ENCODE results near the gene GPC5. TPM values are rescaled to one million over a fixed set of nuclear protein-coding genes. Genes with fewer than 3 reads are reported as not detected.

Gene GPC5
- total and polyA plus RNA-seq, 9 of the 15 experiments (the other 6 are each of a cell fraction or from before 2014, with no cell fraction given), result 0.18 to 0.27 TPM; not detected in 7

GRCh38 chr13:91598655-91599054 lies 200.2 kb downstream of the GPC5 start (continued):
- TF ChIP-seq ZNF57 (CRISPR knock-in tag; IDR thresholded peaks at IDR 0.05), result no peak
- TF ChIP-seq ZSCAN29 (IDR thresholded peaks at IDR 0.05), result no peak
- no peak for TF ChIP-seq STAT5A (IDR thresholded peaks at IDR 0.05; ENCODE audit: borderline replicate concordance, low read length)
- TF ChIP-seq U2AF2 (optimal IDR thresholded peaks at IDR 0.05; ENCODE audit: low read depth, low read length), result peak; percentile 40
- TF ChIP-seq TCF15 (CRISPR knock-in tag; IDR thresholded peaks at IDR 0.05), result 0 out of 2 replicates have a peak, but pooled peaks have one; percentile 33
- TF ChIP-seq ELK1 (CRISPR knock-in tag; IDR thresholded peaks at IDR 0.05), result no peak
- TF ChIP-seq PHB (CRISPR knock-in tag; IDR thresholded peaks at IDR 0.05), result no peak
- TF ChIP-seq CUX1 (CRISPR knock-in tag; IDR thresholded peaks at IDR 0.05), result no peak
- no peak for TF ChIP-seq THAP7 (CRISPR knock-in tag; IDR thresholded peaks at IDR 0.05)
- no peak for TF ChIP-seq ZNF79 (CRISPR knock-in tag; IDR thresholded peaks at IDR 0.05; ENCODE audit: low read depth)
- no peak for TF ChIP-seq JUNB (CRISPR knock-in tag; conservative IDR thresholded peaks at IDR 0.05)
